ENCODE data around the gene NOSIP.

Gene NOSIP

DNA sequence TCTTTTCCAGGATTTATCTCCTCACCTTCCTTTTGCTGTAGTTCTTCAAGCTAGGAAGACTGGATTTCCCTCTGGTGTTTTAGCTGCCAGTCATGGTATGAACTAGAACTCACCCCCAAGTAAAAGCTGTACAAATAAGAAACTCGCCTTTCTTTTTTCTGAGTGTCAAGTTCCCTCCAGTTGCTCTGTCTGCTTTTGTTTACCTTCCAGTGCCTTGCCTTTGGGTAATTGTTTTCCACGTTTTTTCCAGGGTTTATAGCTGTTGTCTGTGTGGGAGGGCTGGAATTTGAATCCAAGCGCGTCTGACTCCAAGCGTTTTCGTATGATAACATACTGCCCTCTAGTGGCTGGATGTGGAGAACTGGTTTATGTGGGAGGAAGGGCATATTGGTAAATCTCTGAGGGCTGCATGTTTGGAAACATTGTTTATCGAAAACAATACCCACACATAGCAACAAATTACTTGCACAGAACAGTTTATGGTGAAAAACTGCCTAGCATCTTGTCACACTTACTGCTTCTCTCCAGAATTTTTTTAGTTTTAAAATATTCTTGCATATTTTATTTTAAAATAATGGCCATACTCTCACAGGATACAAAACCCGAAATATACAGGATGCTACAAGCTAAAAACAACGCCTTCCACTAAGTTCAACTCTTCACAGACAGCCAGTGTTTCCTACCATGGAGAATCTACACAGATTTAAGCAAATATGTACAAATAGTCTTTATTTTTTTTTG, 33.4 kb downstream of the NOSIP start:
- peak; percentile 87 for DNase-seq (ENCODE audit: low spot score)

DNA sequence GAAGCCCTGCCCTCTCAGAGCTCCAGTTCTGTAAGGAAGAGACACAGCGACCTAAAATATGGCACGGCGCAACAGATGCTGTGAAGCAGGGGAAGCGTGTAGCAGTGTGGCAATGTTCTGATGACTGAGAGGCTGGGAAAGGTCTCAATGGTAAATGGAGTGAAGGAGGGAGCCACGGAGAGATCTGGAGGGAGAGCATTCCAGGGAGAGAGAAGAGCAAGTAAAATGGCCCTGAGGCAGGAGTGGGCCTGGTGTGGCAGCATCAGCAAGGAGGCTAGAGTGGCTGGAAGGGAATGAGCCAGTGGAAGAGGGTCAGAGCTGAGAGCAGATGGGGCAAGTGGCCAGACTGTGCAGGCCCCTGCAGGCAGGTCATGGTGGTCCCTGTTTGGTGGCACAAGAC, 36.2 kb downstream of the NOSIP start:
- no peak for DNase-seq (ENCODE audit: low spot score)

DNA sequence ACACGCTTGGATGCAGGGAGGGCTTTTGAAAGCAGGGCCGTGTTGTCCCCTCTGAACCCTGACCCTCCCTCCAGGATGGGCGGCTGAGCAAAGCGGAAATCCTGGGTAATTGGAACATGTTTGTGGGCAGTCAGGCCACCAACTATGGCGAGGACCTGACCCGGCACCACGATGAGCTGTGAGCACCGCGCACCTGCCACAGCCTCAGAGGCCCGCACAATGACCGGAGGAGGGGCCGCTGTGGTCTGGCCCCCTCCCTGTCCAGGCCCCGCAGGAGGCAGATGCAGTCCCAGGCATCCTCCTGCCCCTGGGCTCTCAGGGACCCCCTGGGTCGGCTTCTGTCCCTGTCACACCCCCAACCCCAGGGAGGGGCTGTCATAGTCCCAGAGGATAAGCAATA, 37.3 kb downstream of the NOSIP start:
- no peak for DNase-seq (ENCODE audit: low spot score)

DNA sequence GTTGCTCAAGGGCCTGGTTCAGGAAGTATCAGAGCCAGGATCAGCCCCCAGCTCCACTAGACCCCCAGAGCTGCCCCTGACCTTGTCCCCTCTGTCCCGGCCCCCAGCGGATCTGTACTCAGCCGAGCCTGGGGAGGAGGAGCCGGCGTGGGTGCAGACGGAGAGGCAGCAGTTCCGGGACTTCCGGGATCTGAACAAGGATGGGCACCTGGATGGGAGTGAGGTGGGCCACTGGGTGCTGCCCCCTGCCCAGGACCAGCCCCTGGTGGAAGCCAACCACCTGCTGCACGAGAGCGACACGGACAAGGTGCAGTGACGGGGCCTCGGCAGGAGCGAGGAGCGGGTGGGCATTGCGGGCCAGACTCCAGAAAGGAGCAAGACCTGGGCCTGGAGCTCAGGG, 37.9 kb downstream of the NOSIP start:
- DNase-seq (ENCODE audit: low spot score) = no peak

DNA sequence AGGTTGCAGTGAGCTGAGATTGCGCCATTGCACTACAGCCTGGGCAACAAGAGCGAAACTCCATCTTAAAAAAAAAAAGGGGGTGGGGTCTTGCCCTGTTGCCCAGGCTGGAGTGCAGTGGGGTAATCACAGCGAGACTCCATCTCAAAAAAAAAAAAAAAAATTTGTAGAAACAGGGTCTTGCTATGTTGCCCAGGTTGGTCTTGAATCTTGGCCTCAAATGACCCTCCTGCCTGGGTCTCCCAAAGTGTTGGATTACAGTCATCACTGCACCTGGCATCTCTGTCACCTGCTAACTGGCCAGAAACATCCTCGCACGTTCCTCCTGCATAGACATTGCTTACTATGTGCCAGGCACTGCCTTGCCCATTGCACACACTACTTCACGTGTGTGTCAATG, 38.4 kb downstream of the NOSIP start:
- no peak for DNase-seq (ENCODE audit: low spot score)

DNA sequence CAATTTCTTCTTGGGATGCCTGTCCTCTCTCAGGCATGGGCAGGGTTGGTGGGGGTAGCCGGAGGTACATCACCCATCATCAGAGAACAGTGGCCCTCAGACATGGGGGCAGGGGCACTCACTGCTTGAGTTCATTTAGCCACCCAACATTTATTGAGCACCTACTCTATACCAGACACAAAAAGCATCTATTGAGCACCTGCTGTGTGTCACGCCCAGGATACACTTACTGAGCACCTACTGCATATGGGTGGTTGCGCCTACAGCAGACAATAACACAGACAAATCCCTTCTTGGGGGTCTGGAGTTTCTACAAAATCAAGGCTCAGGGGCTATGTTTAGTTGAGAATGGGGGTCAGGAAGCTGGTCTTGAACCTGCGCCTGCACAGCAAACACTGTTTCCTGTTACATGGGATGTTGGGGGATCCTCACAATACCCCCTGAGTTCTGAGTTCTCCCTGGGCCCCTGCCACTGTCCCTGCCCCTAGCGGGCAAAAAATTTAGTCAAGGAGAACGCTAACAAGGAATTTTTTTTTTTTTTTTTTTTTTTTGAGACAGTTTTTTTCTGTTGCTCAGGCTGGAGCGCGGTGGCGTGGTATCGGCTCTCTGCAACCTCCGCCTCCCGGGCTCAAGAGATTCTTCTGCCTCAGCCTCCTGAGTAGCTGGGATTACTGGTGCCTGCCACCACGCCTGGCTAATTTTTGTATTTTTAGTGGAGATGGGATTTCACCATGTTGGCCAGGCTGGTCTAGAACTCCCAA, 41.0 kb downstream of the NOSIP start:
- no peak for DNase-seq (ENCODE audit: low spot score)

DNA sequence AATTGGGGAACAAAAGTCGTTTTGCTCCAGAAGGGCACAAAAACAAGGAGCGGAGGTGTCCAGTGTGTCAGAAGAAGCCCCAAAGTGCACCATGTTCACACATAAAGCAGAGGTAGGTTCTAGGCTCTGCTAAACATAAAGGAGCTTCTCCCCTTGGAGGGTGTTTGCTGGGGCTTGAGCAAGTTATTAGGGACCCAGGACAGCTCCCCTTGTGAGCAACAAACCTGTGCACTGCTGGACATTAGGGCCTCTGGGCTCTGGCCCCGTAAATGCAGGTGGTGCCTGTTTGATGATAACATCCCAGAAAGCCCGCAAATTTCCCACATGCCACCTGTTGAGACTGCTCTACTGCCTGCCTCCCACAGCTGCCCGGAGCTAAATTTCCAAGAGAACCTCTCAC, 41.7 kb downstream of the NOSIP start:
- DNase-seq (ENCODE audit: low spot score) = no peak

DNA sequence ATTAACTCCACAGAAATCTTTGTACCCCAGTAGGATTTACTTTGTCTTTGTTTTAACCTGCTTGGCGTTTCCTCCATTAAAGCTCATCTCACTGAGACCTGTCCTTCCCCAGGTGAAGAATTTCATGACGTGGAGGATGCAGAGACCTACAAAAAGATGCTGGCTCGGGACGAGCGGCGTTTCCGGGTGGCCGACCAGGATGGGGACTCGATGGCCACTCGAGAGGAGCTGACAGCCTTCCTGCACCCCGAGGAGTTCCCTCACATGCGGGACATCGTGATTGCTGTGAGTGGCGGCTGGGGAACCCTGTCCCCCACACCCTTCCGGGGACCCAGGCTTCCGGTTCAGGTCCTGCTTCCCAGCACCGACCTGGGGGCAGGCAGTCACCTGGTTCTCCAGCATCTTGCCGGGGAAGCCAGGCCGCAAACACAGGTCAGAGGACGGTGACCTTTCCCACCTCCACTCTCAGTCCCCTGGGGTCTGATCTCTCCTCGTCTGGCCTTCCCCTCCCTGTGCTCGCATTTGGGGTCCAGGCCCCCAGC, 43.4 kb downstream of the NOSIP start:
- DNase-seq (ENCODE audit: low spot score) = no peak

DNA sequence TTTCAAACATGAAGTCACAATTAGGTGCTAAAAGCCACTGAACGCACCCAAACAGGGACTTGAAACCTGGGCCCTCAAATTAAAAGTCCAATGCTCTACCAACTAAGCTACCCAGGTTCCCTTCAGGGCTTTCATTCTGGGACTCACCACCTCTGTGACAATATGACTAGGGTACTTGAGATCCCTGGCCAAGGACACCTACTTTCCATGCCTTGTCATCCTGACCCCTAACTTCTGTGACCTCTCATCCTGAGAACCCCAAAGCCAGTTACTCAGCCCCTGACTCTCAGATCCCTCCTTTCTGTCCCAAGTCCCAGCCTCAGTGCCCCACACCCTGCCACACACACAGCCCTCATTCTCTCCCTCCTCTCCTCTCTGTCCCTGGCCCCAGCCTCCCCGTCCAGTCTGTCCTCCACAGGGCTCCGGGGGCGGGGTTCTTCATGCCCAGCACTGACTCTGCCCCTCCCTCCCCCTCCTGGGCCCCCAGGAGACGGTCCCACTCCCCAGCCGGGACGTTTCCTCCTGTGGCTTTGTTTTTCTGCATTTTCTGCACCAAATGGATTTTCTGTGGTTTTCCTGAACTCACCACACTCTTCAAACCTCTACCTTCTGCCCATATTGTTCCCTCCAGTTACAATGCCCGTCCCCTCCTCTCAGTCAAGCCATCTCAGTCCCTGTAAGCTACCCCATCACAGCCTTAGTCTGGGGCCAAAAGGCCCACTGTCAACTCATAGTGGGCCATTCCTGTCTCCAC, 45.5 kb downstream of the NOSIP start:
- no peak for DNase-seq (ENCODE audit: low spot score)

DNA sequence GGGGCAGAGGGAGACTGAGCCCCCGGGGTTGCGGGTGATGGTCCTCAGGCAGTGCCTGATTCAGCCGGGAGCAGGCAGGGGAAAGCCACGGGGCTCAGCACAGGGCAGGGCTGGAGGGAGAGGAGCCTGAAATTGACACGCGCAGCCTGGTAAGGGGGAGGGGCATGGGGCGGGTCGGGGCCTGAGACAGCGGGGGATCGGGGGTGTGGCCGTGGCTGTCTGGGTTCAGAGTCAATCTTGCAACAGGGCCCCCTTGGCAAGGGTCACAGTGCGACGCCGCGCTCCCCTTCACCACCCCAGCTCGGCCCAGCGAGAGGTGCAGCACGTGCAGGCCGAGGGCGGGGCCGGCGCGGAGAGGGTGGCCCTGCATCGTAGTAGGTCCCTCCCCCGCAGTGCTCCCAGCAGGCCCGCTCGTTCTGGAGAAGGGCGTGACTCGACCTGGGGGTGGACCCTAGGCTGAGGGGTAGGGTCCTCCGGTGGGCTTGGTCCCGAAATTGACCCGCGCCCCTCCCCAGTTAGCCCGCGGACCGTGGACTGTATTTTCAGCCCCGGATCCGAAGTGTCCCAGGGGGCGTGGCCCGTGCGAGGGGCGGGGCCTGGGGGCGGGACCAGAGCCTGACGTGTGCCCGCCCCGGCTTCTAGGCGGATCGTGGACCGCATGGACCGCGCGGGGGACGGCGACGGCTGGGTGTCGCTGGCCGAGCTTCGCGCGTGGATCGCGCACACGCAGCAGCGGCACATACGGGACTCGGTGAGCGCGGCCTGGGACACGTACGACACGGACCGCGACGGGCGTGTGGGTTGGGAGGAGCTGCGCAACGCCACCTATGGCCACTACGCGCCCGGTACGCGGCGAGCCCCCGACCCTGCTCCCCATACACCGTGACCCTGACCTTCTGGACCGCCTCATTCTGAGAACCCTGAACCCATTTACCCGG, 46.5 kb downstream of the NOSIP start:
- DNase-seq (ENCODE audit: low spot score) = no peak

DNA sequence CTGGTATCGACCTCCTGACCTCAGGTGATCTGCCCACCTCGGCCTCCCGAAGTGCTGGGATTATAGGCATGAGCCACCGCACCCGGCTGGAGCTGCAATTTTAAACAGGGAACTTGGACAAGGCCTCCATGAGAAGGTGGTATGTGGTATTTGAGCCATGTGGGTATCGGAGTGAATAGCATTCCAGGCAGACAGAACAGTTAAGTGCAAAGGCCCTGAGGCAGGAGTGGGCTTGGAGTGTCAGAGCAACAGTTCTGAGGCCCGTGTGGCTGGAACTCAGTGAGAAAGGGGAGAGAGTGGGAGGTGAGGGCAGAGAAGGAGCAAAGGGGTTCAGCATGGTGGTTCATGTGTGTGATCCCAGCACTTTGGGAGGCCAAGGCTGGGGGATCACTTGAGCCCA, 49.6 kb downstream of the NOSIP start:
- no peak for DNase-seq (ENCODE audit: low spot score)

DNA sequence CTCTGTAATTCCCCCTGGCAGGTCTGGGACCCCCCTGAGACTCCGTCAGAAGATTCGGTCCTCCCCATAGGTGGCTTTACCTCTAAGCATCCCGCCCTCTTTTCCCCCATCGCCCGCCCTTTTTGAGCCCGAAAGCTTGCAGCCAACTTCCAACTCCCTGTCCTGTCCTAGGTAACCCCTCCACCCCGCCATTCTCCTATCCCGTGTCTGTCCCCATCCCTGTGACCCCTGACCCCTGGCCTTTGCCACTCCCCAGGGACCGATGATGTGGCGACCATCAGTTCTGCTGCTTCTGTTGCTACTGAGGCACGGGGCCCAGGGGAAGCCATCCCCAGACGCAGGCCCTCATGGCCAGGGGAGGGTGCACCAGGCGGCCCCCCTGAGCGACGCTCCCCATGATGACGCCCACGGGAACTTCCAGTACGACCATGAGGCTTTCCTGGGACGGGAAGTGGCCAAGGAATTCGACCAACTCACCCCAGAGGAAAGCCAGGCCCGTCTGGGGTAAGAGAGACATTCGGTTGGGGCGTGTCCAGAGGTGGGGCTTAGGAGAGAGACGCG, 52.1 kb downstream of the NOSIP start:
- no peak for DNase-seq (ENCODE audit: low spot score)

DNA sequence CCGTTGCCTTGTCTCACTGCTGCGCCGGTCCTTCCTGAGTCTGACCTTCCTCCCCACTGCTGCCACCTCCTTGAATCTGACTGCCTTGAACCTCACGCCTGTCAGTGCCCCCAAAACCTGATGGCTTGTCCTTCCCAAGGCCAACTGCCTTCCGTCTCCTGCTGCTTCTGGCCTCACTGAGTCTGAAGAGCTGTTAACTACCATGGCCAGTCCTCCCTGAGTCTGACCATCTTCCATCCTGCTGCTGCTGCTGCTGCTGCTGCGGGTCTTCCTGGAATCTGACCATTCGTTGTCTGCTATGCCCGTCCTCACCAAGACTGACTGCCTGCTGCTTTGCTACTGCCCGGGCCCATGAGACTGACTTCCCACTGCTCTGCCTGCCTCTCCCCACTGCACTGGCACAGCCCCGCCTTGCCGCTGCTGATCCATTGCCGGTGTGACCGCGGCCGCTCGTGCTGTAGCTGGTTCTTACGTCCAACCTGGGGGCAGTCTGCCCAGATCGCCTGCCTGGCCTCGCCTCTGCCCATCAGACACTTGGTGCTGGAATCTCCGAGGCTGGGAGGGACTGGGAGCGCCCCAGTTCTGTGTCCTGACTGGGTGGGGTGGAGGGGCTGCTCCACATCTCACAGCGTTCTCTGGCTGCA, 55.4 kb downstream of the NOSIP start:
- DNase-seq (ENCODE audit: low spot score) = no peak

DNA sequence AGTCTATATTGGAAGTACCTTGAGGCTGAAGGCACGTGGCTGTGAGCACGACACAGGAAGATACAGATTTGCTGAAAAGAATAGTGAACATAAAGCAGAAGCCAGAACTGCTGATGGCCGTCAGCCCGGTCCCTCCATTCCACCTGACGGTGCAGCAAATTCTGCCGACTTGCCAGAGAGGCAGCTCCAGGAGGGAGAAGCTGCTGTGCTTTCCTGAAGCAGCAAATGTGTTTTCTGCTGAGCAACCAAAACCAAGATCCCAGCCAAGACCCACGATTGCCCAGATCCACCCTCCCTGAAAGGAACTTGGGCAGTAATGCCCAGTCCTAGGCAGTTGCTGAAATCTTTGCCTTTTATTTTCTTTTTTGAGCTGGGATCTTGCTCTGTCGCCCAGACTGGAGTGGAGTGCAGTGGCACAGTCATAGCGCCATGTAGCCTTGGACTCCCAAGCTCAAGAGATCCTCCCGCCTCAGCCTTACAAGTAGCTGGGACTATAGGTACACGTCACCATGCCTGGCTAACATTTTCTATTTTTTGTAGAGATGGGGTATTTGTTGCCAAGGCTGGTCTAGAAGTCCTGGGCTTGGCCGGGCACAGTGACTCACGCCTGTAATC, 59.5 kb downstream of the NOSIP start:
- no peak for DNase-seq (ENCODE audit: low spot score)

DNA sequence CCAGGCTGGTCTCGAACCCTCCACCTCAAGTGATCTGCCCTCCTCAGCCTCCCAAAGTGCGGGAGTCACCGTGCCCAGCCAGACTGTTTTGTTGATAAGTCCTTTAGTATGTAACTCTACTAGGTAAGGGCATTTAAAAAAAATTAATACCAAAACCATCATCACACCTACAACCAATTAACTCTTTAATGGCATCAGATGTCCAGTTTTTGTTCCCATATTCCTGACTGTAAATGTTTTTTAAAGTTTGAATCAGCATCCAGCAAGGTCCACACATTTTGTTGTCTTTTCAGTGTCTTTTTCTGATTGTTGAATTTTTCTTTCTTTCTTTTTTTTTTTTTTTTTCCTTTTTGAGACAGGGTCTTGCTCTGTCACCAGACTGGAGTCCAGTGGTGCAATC, 62.3 kb downstream of the NOSIP start:
- DNase-seq (ENCODE audit: low spot score) = no peak

DNA sequence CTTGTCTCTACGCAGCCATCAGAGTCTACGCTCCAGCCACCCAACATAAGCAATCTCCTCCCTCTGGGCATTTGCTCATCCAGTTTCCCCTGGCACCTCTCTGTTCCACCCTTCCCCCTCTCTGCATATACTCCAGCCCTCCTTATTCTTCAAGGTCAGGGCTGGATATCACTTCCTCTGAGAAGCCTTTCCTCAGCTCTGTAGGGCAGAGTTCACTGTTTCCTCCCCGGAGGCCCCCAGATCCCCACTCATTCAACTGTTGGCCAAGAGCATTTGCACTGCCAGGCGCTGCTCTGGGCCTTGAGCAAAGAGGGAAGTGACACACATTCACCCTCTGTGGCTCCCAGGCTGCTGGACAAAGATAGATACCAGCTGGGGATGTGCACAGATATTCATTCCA, 64.6 kb downstream of the NOSIP start:
- DNase-seq (ENCODE audit: low spot score) = no peak

DNA sequence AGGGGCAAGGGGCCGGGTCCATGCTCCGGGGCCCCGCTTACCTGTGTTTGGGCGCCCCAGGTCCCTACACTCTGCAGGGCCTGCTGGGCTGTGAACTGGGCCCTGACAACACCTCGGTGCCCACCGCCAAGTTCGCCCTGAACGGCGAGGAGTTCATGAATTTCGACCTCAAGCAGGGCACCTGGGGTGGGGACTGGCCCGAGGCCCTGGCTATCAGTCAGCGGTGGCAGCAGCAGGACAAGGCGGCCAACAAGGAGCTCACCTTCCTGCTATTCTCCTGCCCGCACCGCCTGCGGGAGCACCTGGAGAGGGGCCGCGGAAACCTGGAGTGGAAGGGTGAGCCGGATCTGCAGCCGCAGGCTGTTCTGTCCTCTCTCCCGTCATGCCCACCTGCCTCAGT, 66.2 kb downstream of the NOSIP start:
- no peak for DNase-seq (ENCODE audit: low spot score)

DNA sequence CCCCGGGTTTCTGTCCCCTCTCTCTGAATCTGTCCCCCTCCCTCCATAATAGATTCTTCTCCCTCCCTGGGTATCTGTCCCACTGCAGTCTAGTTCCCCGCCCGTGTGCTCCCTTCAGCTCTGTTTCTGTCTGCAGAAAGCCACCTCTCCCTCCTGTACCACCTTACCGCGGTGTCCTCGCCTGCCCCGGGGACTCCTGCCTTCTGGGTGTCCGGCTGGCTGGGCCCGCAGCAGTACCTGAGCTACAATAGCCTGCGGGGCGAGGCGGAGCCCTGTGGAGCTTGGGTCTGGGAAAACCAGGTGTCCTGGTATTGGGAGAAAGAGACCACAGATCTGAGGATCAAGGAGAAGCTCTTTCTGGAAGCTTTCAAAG, 66.6 kb downstream of the NOSIP start:
- DNase-seq (ENCODE audit: low spot score) = no peak

DNA sequence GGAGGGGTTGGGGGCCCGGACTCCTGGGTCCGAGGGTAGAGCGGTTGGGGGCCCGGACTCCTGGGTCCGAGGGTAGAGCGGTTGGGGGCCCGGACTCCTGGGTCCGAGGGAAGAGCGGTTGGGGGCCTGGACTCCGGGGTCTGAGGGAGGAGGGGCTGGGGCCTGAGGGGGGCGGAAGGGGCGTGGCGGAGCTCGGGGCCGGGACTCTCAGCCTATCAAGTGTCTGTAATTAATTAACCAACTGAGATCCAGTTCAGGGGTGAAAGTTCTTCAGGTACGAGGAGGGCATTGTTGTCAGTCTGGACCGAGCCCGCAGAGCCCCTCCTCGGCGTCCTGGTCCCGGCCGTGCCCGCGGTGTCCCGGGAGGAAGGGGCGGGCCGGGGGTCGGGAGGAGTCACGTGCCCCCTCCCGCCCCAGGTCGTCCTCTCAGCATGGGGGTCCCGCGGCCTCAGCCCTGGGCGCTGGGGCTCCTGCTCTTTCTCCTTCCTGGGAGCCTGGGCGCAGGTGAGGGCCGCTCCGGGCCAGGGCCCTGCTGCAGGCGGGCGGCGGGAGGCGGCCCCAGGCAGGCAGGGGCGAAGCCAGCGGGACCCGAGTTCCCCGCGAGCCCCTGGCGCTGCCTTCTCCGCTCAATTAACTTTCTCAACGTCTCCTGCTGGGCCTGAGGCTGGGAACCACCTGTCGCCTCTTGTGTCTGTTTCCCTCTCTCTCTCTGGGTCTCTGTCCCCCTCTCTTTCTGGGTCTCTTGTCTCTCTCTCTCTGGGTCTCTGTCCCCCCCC, 67.2 kb downstream of the NOSIP start:
- no peak for DNase-seq (ENCODE audit: low spot score)

Measured in LoVo (cell line).